Posterior vena cava (tissue), 2 donors: Measurements from ENCODE around the gene SORT1. TPM values are rescaled to one million over a fixed set of nuclear protein-coding genes. Genes with fewer than 3 reads are reported as not detected.

ENCODE experiments used
- DNase-seq: peaks from one replicate; pipeline ENCODE4 v3.0.0-alpha.2; 2020; ENCODE audit warnings: low spot score
- intact Hi-C, 2 donors: fragments of 100-400 bp; cut with DNase I; formaldehyde crosslinking; loops; one replicate each; pipeline versions ENCODE4 v1.14.1 to v1.14.2; 2022 to 2023
- total RNA-seq, 2 donors: library from RNA; stranded (reverse); fragmentation: NEBNext Ultra II Directional; extraction: Animal tissue kit (Norgen Biotek cat#: 25700); gene quantifications; one replicate each; pipeline ENCODE4 v1.2.1, GENCODE V29; 2021
- donor health status: DM: yes; HTN: yes; CAD: no.
- donor health status: DM: yes; HTN: yes; CAD: no.

SORT1 gene
- total RNA-seq, 2 donors from 2014 or later: 102 to 125 TPM

DNA sequence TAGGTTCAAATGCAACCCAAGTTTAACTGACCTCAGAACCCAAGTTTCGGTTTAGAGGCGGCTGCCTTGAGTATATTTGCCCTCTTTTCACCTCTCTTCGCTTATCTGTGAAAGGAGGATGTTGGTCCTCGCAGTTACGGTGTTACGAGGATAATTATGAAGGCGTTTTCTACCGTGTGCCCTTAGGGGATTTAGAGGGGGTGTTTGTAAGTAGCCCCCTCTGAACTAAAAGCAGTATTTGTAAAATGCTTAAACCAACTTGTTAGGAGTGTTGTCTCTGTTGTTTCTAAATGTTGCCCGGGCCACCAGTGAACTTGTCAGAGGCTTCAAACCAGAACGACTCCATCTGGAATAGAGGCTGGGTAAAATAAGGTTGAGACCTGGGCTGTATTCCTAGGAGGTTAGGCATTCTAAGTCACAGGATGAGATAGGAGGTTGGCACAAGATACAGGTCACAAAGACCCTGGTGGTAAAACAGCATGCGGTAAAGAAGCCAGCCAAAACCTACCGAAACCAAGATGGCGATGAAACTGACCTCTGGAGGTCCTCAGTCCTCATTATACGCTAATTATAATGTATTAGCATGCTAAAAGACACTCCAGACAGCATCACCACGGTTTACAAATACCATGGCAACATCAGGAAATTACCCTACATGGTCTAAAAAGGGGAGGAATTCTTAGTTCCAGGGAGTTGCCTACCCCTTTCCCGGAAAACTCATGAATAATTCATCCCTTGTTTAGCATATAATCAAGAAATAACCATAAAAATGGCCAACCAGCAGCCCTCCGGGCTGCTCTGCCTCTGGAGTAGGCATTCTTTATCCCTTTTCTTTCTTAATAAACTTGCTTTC is 113.7 kb downstream of the SORT1 start:
- DNase-seq: no peak
- intact Hi-C loops: no loop called here

DNA sequence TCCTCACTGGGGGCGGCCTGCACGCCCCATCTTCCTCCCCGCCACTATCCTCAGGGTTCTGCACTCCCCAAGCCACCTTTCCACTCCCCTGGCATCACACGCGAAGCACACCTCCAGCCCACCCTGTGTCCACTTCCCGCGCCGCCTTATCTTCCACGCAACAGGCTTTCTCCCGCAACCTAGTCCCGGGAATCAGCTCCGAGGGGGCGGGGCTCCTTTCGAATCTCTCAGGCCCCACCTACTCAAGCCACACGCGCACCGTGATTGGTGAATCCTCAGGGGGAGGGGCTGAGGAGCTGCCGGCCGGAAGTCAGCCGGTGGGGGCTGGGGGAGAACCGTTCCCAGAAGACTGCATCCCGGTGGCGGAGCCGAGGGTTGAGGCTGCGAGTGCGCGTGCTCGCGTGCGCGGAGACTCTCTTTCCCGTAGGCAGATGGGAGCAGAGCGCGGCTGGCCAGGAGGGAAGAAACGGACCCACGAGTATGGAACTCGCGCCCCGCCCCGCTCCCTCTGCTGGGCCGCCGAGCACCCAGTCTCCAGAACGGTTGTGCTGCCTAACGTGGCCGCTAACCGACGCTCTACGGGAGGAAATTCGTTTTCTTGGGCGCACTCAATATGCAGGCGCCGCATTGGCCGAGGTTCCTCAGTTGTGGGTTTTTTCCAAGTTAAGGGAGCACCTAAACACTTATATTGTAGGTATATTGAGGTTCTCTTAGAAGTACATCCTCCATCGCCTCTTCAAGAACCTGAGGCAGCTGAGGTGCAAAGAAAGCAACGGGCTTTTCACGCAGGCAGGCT is 114.6 kb downstream of the SORT1 start, which contains the start of gene PSRC1:
PSRC1 (minus strand) TSS at position 194 of the 796 bp plus-strand sequence.
- intact Hi-C loops: no loop called here

DNA sequence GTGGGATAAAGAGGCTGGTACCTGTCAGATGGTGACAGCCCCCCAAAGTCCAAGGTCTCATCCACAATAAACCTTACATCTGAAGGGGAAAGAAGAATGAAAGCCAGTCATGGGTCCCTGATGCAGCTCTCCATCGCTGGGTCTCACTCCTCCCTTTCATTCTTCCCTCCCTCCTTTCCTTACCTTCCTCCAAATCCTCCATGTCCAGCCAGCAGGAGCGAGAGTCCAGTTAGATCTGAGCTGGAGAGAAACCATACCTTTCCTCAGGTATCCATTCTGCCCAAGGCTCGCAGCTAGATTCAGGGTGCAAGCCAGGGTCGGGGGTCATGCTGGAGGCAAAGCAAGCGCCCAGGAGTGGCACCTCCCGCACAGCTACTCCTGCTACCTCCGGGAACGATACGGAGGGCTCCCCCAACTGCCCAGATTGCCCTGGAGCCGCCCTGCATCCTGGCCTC is 115.2 kb downstream of the SORT1 start:
- intact Hi-C loops: no loop called here
- no peak for DNase-seq

More for the DNA sequence above, 114.6 kb downstream of the SORT1 start, which contains the start of gene PSRC1:
- DNase-seq: peak; percentile 98

DNA sequence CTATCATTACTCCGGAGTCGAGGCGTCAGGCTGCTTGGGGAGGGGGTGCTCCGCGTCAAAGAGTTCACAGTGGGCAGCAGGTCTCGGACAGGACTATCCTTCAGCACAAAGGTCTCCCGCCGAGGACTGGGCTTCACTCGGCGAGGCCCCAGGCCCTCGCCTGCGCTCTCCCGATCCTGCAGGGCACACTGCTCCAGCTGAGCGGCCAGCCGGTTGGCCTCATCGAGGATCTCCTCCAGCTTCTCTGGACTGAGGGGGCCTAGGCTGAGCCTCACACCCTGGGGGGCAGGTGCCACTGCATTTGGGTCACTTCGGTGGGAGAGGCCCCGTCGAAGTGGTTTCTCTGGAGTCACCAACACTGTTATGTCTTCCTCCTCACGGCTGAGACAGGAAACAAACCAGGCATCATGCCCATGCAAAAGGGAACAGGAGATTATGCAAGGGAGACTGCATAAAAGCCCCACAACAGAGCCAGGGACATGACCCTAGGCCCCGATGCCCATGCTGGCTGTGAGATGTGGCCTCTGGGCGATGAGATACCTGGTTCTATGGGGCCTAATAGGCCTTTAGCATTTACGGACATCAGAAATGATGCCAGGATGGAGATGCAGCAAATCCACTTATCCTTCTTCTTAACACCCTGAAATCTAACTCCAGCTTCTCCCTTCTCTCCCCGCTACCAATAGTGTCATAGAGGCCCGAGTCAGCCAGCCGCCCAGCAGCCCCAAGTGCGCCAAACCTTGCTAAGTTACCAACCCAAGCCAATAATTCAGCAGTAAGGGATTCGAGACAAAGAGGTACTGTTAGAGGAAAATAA is 115.8 kb downstream of the SORT1 start:
- intact Hi-C loops: loop anchor here in 1 of 2 donors (2.0 kb wide), 1 partner anchor 117 kb away; no protein-coding TSS in a partner anchor
- no peak for DNase-seq

DNA sequence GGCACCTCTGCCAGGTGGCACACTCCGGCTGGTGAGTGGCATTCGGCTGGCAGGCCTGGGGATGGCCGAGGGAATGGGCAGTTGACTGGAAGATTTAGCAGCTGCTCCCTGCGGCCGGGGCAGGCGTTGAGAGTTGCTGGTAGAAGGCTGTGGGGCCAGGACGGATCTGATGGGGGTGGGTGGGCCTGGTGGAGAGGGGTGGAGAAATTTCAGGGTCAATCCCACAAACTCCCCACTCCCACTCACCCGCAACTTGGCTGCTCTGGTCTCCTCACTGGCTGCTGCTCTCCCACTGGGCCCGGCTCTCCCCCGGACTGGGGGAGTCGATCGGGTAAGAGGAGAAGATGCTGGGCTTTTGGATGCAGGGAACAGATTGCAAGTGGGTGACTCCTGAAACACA is 116.9 kb downstream of the SORT1 start:
- DNase-seq: no peak
- intact Hi-C loops: loop anchor here in 1 of 2 donors (2.0 kb wide), 1 partner anchor 118 kb away; no protein-coding TSS in a partner anchor

DNA sequence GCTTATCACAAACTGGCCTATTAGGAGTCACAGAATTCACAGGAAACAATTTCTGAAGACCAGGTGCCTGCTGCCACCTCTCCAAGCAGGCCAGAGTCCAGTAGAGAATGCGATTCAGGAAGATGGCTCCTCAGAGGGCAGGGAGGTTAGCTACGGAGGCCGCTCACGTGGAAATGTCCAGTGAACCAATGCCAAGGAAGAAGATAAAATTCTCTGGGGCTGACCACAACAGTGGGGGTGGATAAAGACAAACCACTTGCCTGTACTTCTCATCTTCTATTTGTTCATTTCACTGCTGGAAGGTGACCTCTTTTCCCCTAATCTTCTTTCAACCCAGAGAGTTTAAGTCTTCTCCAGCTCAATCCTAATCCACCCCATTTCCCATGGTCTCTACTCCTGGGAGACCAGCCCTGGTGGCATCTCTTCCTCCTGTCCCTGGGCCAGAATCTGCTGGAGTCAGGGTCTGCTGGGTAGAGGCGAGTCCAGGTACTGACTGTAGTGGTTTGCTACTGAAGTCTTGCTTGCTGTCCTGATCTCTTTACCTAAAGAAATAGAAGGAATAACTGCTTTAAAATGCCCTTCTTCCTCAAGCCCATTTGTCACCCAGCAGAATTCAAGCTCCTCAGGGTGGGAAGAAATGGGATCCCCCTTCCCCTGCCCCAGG is 118.0 kb downstream of the SORT1 start:
- intact Hi-C loops: loop anchor here in 1 of 2 donors (2.0 kb wide), 1 partner anchor 119 kb away; no protein-coding TSS in a partner anchor
- DNase-seq: no peak

DNA sequence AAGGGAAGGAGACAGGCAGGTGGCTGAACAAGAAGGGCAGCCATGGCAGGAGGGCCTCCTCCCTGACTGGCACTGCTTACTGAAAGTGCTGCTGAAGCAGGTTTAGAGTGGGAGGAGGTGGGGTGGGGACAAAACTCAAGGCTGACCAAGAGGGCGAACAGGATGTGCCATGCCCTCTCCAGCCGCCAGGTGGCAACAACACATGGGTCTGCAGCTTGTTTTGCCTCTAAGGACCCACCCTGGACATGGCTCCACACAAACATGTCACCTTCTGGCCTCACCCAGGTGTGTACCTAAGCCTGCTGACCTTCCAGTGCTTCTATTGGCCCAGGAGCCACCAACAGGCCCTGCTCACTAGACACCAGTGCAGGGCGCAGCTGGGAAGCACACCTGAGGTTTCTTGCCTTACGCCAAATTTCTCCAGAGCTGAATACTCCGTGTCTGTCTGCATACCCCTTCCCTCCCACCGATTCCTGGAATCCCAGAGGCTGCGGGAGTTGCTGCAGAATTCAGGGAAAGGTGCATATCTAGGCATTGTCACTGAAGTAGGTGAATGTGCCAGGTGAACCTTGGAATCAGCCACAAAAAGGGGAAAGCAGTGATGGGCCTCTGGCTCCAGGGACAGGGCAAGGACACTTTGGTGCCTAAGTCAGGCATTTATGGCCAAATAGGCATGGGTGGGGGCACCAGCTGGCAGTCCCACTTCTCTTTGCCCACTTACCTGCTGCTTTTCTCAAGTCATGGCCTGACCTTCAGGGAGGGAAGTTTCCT is 120.1 kb downstream of the SORT1 start:
- no peak for DNase-seq
- intact Hi-C loops: loop anchor here in 1 of 2 donors (2.0 kb wide), 1 partner anchor 121 kb away; no protein-coding TSS in a partner anchor

DNA sequence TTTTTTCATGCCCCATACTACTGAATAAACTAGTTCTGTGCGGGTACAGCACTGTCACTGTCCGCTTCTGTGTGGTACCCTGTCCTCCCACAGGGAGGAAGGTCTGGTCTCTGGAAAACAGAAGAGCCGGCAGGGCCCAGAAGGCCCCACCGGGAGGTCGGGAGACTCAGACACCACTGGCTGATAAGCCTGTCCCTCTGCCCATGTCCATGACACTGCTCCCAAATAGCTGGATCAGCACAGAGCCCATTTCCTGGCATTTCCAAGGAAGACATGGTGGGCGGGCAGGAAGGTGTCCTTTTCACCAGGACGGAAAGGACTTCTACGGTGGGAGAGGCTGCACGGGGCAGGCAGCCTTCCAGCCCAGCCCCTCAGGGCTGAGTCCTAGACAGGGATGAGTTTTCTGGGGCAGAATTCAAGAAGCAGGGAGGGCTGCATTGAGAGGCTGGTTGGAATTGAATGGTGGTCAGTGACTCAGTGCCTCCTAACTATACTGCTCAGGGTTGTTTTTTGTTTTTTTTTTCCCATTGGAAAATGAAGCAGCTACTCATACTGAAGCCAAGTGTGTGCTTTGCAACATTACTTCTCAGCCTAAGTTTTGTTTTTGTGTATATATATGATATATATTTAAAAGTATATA is 121.9 kb downstream of the SORT1 start:
- intact Hi-C loops: loop anchor here in 1 of 2 donors (2.0 kb wide), 1 partner anchor 123 kb away; no protein-coding TSS in a partner anchor
- no peak for DNase-seq

DNA sequence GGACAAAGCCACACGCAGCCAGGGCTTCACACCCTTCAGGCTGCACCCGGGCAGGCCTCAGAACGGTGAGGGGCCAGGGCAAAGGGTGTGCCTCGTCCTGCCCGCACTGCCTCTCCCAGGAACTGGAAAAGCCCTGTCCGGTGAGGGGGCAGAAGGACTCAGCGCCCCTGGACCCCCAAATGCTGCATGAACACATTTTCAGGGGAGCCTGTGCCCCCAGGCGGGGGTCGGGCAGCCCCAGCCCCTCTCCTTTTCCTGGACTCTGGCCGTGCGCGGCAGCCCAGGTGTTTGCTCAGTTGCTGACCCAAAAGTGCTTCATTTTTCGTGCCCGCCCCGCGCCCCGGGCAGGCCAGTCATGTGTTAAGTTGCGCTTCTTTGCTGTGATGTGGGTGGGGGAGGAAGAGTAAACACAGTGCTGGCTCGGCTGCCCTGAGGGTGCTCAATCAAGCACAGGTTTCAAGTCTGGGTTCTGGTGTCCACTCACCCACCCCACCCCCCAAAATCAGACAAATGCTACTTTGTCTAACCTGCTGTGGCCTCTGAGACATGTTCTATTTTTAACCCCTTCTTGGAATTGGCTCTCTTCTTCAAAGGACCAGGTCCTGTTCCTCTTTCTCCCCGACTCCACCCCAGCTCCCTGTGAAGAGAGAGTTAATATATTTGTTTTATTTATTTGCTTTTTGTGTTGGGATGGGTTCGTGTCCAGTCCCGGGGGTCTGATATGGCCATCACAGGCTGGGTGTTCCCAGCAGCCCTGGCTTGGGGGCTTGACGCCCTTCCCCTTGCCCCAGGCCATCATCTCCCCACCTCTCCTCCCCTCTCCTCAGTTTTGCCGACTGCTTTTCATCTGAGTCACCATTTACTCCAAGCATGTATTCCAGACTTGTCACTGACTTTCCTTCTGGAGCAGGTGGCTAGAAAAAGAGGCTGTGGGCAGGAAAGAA is 122.9 kb downstream of the SORT1 start:
- no peak for DNase-seq
- intact Hi-C loops: no loop called here

DNA sequence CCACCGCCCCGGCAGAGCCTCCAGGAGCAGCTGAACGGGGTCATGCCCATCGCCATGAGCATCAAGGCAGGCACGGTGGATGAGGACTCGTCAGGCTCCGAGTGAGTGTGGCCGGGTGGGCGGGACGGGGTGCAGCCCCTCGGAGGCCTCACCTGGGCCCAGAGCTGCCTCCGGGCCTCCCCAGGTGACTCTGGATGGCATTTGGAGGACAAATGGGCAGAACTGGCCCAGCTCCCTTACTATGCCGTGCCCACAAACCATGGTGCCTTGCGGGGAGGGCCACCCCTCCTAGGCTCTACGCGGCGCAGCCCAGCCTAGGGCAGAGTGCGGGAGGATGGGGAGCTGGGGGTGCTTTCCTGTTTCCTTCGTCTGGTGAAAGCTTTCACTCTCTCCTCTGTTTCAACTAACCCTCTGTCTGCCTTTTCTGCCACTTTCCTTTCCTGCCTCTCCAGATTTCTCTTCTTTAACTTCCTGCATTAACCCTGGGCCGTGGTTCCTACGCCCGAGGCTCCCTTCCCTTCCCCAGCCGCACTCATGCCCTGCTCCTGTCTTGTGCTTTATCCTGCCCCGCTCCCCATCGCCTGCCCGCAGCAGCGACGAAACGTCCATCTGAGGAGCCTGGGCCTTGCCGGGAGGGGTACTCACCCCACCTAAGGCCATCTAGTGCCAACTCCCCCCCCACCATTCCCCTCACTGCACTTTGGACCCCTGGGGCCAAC is 124.0 kb downstream of the SORT1 start:
- no peak for DNase-seq
- intact Hi-C loops: no loop called here

DNA sequence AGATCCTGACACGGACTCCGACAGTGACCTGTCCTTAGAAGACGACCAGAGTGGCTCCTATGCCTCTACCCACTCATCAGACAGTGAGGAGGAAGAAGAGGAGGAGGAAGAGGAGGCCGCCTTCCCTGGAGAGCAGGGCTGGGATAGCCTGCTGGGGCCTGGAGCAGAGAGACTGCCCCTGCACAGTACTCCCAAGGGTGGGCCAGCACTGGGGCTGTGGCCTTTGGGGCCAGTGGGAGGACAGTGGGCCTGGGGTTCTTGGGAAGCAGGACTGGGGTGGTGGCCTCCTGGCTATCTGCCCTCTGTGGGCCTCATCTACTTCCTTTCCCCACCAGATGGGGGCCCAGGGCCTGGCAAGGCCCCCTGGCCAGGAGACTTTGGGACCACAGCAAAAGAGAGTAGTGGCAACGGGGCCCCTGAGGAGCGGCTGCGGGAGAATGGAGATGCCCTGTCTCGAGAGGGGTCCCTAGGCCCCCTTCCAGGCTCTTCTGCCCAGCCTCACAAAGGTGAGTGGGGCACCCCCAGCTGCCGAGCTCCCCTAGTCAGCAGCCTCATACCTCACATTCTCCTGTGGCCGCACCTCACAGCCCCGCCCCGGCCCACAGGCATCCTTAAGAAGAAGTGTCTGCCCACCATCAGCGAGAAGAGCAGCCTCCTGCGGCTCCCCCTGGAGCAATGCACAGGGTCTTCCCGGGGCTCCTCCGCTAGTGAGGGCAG is 124.7 kb downstream of the SORT1 start:
- intact Hi-C loops: no loop called here
- DNase-seq: no peak

DNA sequence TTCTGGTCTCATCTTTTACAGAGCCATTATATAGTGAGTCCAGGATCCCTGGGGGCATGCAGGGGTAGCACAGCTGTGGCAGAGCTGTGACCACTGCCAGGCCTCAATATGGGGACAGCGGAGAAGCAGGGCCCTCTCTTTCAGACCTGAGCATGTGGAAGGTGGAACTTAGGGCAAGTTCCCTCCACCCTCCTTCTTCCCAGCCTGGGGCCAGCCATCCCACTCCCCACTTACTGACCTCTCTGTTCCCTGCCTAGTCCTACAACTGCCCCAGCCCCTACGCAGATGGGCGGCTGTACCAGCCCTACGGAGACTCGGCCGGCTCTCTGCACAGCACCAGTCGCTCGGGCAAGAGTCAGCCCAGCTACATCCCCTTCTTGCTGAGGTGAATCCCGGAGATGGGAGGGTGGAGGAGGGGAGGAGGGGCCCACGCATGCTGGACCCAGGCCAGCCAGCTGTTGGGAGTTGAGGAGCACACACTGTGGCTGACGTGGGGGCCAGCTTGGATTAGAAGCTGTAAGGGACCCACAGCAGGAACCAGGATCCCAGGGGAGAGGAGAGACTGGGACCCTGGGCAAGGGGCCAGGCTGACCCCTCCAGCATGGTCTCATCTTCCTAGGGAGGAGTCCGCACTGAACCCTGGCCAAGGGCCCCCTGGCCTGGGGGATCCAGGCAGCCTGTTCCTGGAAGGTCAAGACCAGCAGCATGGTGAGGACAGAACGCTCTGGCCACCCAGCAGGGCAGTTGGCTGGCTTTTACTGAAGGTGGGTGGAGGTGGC is 125.5 kb downstream of the SORT1 start:
- peak; percentile 78 for DNase-seq
- intact Hi-C loops: no loop called here

DNA sequence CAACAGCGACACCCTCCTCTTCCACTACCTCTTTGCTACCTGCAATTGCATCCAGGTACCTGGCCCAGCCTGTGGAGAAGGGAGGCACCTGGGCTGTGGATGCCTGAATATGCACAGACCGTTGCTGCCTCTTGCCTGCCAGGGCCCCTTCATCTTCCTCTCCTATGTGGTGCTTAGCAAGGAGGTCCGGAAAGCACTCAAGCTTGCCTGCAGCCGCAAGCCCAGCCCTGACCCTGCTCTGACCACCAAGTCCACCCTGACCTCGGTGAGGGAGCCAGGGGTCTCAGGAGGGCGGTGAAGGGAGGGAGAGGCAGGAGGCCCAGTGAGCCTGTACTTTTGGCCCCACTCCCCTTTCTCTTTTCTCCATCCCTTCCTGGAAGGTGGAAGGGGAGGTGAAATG is 126.3 kb downstream of the SORT1 start:
- DNase-seq: peak; percentile 60
- intact Hi-C loops: no loop called here

DNA sequence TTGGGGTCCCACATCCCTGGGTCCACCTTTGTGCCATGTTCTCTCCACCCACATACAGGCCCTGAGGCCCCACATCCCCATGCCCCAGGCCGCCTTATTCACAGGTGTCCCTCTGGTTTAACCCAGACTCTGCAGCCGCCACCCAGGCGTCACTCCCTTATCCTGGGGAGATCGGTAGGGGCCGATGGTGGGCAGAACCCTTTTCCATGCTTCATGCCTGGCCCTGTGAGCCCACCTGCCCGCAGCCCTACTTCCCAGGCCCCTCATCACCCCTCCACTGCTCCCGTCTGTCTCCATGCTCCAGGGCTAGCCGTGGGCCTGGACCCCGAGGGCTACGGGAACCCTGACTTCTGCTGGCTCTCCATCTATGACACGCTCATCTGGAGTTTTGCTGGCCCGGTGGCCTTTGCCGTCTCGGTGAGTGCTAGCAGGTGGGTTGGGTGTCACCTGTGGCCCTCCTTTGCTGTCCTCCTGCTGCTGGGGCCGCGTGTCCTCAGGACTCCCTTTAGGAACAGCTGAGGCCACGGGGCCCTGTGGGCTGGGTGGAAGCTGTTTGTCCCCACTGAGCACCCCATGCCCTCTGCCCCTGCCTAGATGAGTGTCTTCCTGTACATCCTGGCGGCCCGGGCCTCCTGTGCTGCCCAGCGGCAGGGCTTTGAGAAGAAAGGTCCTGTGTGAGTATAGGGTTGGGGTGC is 126.9 kb downstream of the SORT1 start:
- intact Hi-C loops: no loop called here
- peak; percentile 71 for DNase-seq
